ENCODE data around the gene PRKRIP1.
A peak's percentile ranks its signal among the peaks of the same experiment; 100 is the strongest.
"Not testable (repeated sequence)": the region's sequence is repeated elsewhere in the genome, so short reads cannot be mapped to it uniquely, and the experiment has no call there.

The PRKRIP1 gene

GRCh38 chr7:102395873-102396709 is at the start of gene PRKRIP1:
PRKRIP1 (plus strand) TSS chr7:102396363; CDS start chr7:102396412, 49 bp downstream.
- peak; percentile 92 for DNase-seq (ENCODE audit: low spot score)
- no peak for TF ChIP-seq CTCF (IDR thresholded peaks at IDR 0.05; ENCODE audit: extremely low read depth, insufficient read depth, missing control alignments)
- in situ Hi-C loops (cut with MboI; ENCODE audit: low pct_unique_long_range_greater_than_20kb, low sequenced_read_pairs, unreplicated experiment) = loop anchor here (10.0 kb wide), 1 partner anchor 851 kb away; no protein-coding TSS in a partner anchor

GRCh38 chr7:102346983-102347382 is 49.2 kb upstream of the PRKRIP1 start:
- DNase-seq (ENCODE audit: low spot score); in situ Hi-C loops (cut with MboI; ENCODE audit: low pct_unique_long_range_greater_than_20kb, low sequenced_read_pairs, unreplicated experiment): not testable (repeated sequence)

- DNase-seq (ENCODE audit: low spot score); in situ Hi-C loops (cut with MboI; ENCODE audit: low pct_unique_long_range_greater_than_20kb, low sequenced_read_pairs, unreplicated experiment): not testable (repeated sequence)
Observed at GRCh38 chr7:102356344-102356743, 39.8 kb upstream of the PRKRIP1 start, which contains the start of gene SPDYE6. SPDYE6 (minus strand) TSS chr7:102356444; CDS start chr7:102356023, 421 bp downstream.

- peak; percentile 82 for DNase-seq (ENCODE audit: low spot score)
- peak; percentile 10 for TF ChIP-seq CTCF (IDR thresholded peaks at IDR 0.05; ENCODE audit: extremely low read depth, insufficient read depth, missing control alignments)
- in situ Hi-C loops (cut with MboI; ENCODE audit: low pct_unique_long_range_greater_than_20kb, low sequenced_read_pairs, unreplicated experiment) = not testable (repeated sequence)
Observed at GRCh38 chr7:102363549-102364393, 32.4 kb upstream of the PRKRIP1 start.

GRCh38 chr7:102364394-102364886 is 31.7 kb upstream of the PRKRIP1 start:
- in situ Hi-C loops (cut with MboI; ENCODE audit: low pct_unique_long_range_greater_than_20kb, low sequenced_read_pairs, unreplicated experiment); DNase-seq (ENCODE audit: low spot score): not testable (repeated sequence)

GRCh38 chr7:102365390-102365789 is 30.8 kb upstream of the PRKRIP1 start:
- DNase-seq (ENCODE audit: low spot score); in situ Hi-C loops (cut with MboI; ENCODE audit: low pct_unique_long_range_greater_than_20kb, low sequenced_read_pairs, unreplicated experiment): not testable (repeated sequence)

GRCh38 chr7:102370038-102370437 is 26.1 kb upstream of the PRKRIP1 start:
- in situ Hi-C loops (cut with MboI; ENCODE audit: low pct_unique_long_range_greater_than_20kb, low sequenced_read_pairs, unreplicated experiment); DNase-seq (ENCODE audit: low spot score): not testable (repeated sequence)

- in situ Hi-C loops (cut with MboI; ENCODE audit: low pct_unique_long_range_greater_than_20kb, low sequenced_read_pairs, unreplicated experiment); DNase-seq (ENCODE audit: low spot score): not testable (repeated sequence)
Observed at GRCh38 chr7:102372796-102373195, 23.4 kb upstream of the PRKRIP1 start.

- no peak for DNase-seq (ENCODE audit: low spot score)
- TF ChIP-seq CTCF (IDR thresholded peaks at IDR 0.05; ENCODE audit: extremely low read depth, insufficient read depth, missing control alignments) = no peak
- in situ Hi-C loops (cut with MboI; ENCODE audit: low pct_unique_long_range_greater_than_20kb, low sequenced_read_pairs, unreplicated experiment) = no loop called here
Observed at GRCh38 chr7:102376964-102377466, 19.1 kb upstream of the PRKRIP1 start.

- in situ Hi-C loops (cut with MboI; ENCODE audit: low pct_unique_long_range_greater_than_20kb, low sequenced_read_pairs, unreplicated experiment) = not testable (repeated sequence)
Observed at GRCh38 chr7:102380837-102381236, 15.3 kb upstream of the PRKRIP1 start.

GRCh38 chr7:102381696-102382425 is 14.3 kb upstream of the PRKRIP1 start:
- in situ Hi-C loops (cut with MboI; ENCODE audit: low pct_unique_long_range_greater_than_20kb, low sequenced_read_pairs, unreplicated experiment); DNase-seq (ENCODE audit: low spot score): not testable (repeated sequence)

More at GRCh38 chr7:102380837-102381236, 15.3 kb upstream of the PRKRIP1 start:
- not testable (repeated sequence) for DNase-seq (ENCODE audit: low spot score)
